HepG2 (cell line): ENCODE results near the gene ZSCAN1. TPM values are rescaled to one million over a fixed set of nuclear protein-coding genes. Genes with fewer than 3 reads are reported as not detected.

ENCODE experiments used
- ATAC-seq: fragments of 200-7000 bp; cut with Tn5 transposase; 3 replicates; pipeline ENCODE4 v1.9.1; 2020; ENCODE audit warnings: mild to moderate bottlenecking, moderate library complexity
- BruUV-seq: library from RNA; stranded (reverse); fragments of 400-500 nt; replicated peaks from 2 replicates; lab custom pipeline; 2021; lab: Mats Ljungman, UMichigan
- CTCF ChIA-PET: fragments of 300-600 bp; formaldehyde crosslinking; extraction: SDS; loops from one replicate; lab custom pipeline; 2021; ENCODE audit warnings: low total read pairs, inconsistent platforms, low intra/inter-chr PET ratio; lab: Yijun Ruan, JAX
- POLR2A ChIA-PET: fragments of 350-600 bp; sonication (Branson Sonifier 250); formaldehyde crosslinking; loops from one replicate; lab custom pipeline; 2020; ENCODE audit warnings: antibody characterized with exemption, inconsistent platforms; lab: Yijun Ruan, JAX
- DNase-seq: peaks from one replicate; pipeline ENCODE4 v3.0.0-alpha.2; 2015; ENCODE audit warnings: low spot score
- FAIRE-seq: peaks from 3 replicates; lab custom pipeline; 2011; peaks lifted over from hg19 to GRCh38; lab: Jason Lieb, UNC
- H2AFZ ChIP-seq: one replicate; pipeline ENCODE4 v1.6.1; 2011; ENCODE audit warnings: low read length, inconsistent platforms
- H3K27ac ChIP-seq: fragments of 300-600 bp; 3 replicates; pipeline ENCODE4 v1.8.0; 2011; ENCODE audit warnings: mixed run types, mild to moderate bottlenecking, mixed read lengths, low read length, inconsistent platforms; ENCODE audit not compliant: insufficient read depth; ENCODE audit errors: extremely low read length
- H3K27me3 ChIP-seq, 2 experiments: fragments of 200-600 bp in 1 of 2; 2 replicates in 1 of 2; 3 replicates in 1 of 2; pipeline versions ENCODE4 v1.6.0 to v1.8.0; 2011; ENCODE audit warnings: low read length in 2 of 2, mild to moderate bottlenecking in 2 of 2, moderate library complexity in 2 of 2, inconsistent platforms in 1 of 2; ENCODE audit not compliant: insufficient read depth in 2 of 2, control insufficient read depth in 1 of 2
- H3K36me3 ChIP-seq, 2 experiments: fragments of 200-600 bp in 1 of 2; replicated peaks in 1 of 2; 2 replicates in 1 of 2; 3 replicates in 1 of 2; pipeline versions ENCODE4 v1.5.1 to v1.8.0; 2011; ENCODE audit warnings: low read length in 2 of 2, inconsistent platforms in 1 of 2; ENCODE audit not compliant: insufficient read depth in 2 of 2, control insufficient read depth in 1 of 2
- H3K4me1 ChIP-seq: 2 replicates; pipeline ENCODE4 v1.5.1; 2012; ENCODE audit warnings: low read length, inconsistent platforms; ENCODE audit not compliant: insufficient read depth
- H3K4me2 ChIP-seq: 2 replicates; pipeline ENCODE4 v1.6.0; 2011; ENCODE audit warnings: low read depth, low read length, inconsistent platforms
- H3K4me3 ChIP-seq, 3 experiments: fragments of 200-600 bp in 1 of 3; sonication (generic), shearing (Covaris generic) in 1 of 3; replicated peaks in 1 of 3; 2 replicates each; pipeline ENCODE4 v1.5.1; 2011 to 2016; ENCODE audit warnings: low read length in 3 of 3, inconsistent platforms in 2 of 3, low read depth in 2 of 3, mild to moderate bottlenecking in 2 of 3, control low read depth in 1 of 3, mixed read lengths in 1 of 3; ENCODE audit not compliant: insufficient read depth in 1 of 3
- H3K79me2 ChIP-seq: one replicate; pipeline ENCODE4 v1.6.1; 2011; ENCODE audit warnings: low read length, inconsistent platforms; ENCODE audit not compliant: insufficient read depth
- H3K9ac ChIP-seq: 2 replicates; pipeline ENCODE4 v1.6.0; 2011; ENCODE audit warnings: mild to moderate bottlenecking, low read depth, low read length, inconsistent platforms; ENCODE audit not compliant: insufficient read depth
- H3K9me3 ChIP-seq: 2 replicates; pipeline ENCODE4 v1.5.1; 2012; ENCODE audit warnings: mild to moderate bottlenecking, low read length
- H4K20me1 ChIP-seq: 2 replicates; pipeline ENCODE4 v1.6.0; 2011; ENCODE audit warnings: inconsistent platforms, mild to moderate bottlenecking, low read length, moderate library complexity; ENCODE audit not compliant: insufficient read depth
- CEBPZ ChIP-seq: IDR thresholded peaks from 2 replicates; pipeline ENCODE4 v1.6.1; 2012; ENCODE audit warnings: low read length, improper control_type of control experiment
- HDAC2 ChIP-seq: sonication (generic); formaldehyde crosslinking; IDR thresholded peaks from 2 replicates; pipeline ENCODE4 v1.4.0; 2020; ENCODE audit warnings: missing genetic modification reagents
- KLF15 ChIP-seq: sonication (generic); formaldehyde crosslinking; IDR thresholded peaks from 2 replicates; pipeline ENCODE4 v1.8.1; 2023; ENCODE audit warnings: borderline replicate concordance, mild to moderate bottlenecking, inconsistent platforms, missing genetic modification reagents, mixed read lengths
- NFYB ChIP-seq: sonication (generic); formaldehyde crosslinking; IDR thresholded peaks from 2 replicates; pipeline ENCODE4 v1.4.0; 2020; ENCODE audit warnings: missing genetic modification reagents
- PRPF4 ChIP-seq: fragments of 200-400 bp; formaldehyde crosslinking; IDR thresholded peaks from 2 replicates; pipeline ENCODE4 v1.6.1; 2016; ENCODE audit warnings: low read length, low read depth; ENCODE audit not compliant: poor library complexity, severe bottlenecking
- ZNF180 ChIP-seq: sonication (generic); formaldehyde crosslinking; IDR thresholded peaks from 2 replicates; pipeline ENCODE4 v1.4.0; 2020; ENCODE audit warnings: low read depth, missing genetic modification reagents, borderline replicate concordance
- ZNF225 ChIP-seq: sonication (generic); formaldehyde crosslinking; IDR thresholded peaks from 2 replicates; pipeline ENCODE4 v1.4.0; 2020; ENCODE audit warnings: mild to moderate bottlenecking, missing genetic modification reagents
- ZNF329 ChIP-seq: sonication (generic); formaldehyde crosslinking; IDR thresholded peaks from 2 replicates; pipeline ENCODE4 v1.9.0; 2021; ENCODE audit warnings: low read depth, mild to moderate bottlenecking, missing genetic modification reagents
- WGBS: methylation state at CpG from one replicate; pipeline ENCODE4 v1.1.6; 2017; ENCODE audit warnings: low lambda C conversion rate; 5-methylcytosine and 5-hydroxymethylcytosine counted together
- in situ Hi-C: cut with HindIII; loops from 2 replicates; pipeline ENCODE4 v1.10.0; 2017; ENCODE audit warnings: low pct_unique_long_range_greater_than_20kb; ENCODE audit not compliant: extremely low pct_ligation_motif_present
- intact Hi-C: fragments of 100-400 bp; cut with micrococcal nuclease; formaldehyde crosslinking; loops from one replicate; pipeline ENCODE4 v1.10.0; 2022; ENCODE audit not compliant: unreplicated experiment
- polyA plus RNA-seq, 8 experiments: library from polyadenylated mRNA; depleted of rRNA in 3 of 8; stranded (reverse) in 7 of 8; unstranded in 1 of 8; fragments of >200 nt; fragmentation: Illumina TruSeq in 4 of 8; extraction: Trizol in 4 of 8; gene quantifications; 2 replicates each; pipeline versions ENCODE4 v1.2.1 to v1.2.3, GENCODE V29; 2011 to 2016; ENCODE audit warnings: low read depth in 4 of 8, missing spikeins in 1 of 8, mixed read lengths in 1 of 8; ENCODE audit not compliant: insufficient read depth in 1 of 8
- total RNA-seq, 5 experiments: library from RNA; depleted of rRNA; stranded (reverse); fragments of >200 nt; fragmentation: Illumina TruSeq; extraction: Trizol; gene quantifications; 2 replicates each; pipeline ENCODE4 v1.2.3, GENCODE V29; 2016; ENCODE audit warnings: low read depth in 1 of 5
- TF ChIP-seq, protein P1 (sequence below): sonication (generic); formaldehyde crosslinking; IDR thresholded peaks from 2 replicates; pipeline ENCODE4 v1.4.0; 2020; ENCODE audit warnings: missing genetic modification reagents, borderline replicate concordance
- TF ChIP-seq, protein P2 (sequence below): sonication (generic); formaldehyde crosslinking; IDR thresholded peaks from 2 replicates; pipeline ENCODE4 v1.5.1; 2020; ENCODE audit warnings: mild to moderate bottlenecking, moderate library complexity, missing genetic modification reagents

Gene ZSCAN1
- total and polyA plus RNA-seq, 2 of the 13 experiments (the other 11 are each of a cell fraction or from before 2014, with no cell fraction given): not detected

- ATAC-seq (no peak), FAIRE-seq (no peak), DNase-seq (no peak)
- WGBS: 26% methylated on average over 5 of the region's 8 CpGs
- BruUV-seq: no TSS peak
- Histone ChIP-seq H3K4me1 (no peaks in the 10 kb centered on the region; the same call in 1 of the 2 replicates), H3K27ac (no peak overlapping the region), H3K9ac (no peak overlapping the region), H4K20me1 (no peaks in the 10 kb centered on the region), H2AFZ (no peak overlapping the region), H3K27me3 (no peaks in the 10 kb centered on the region), H3K4me2 (no peak overlapping the region), H3K9me3 (peaks cover 56% of the 10 kb centered on the region), H3K36me3 (no peaks in the 10 kb centered on the region), H3K4me3 (no peak overlapping the region), H3K79me2 (no peaks in the 10 kb centered on the region)
- in situ Hi-C loops: no loop called here
- POLR2A ChIA-PET: no interaction called here
- TF ChIP-seq ZNF329 (CRISPR knock-in tag) (no peak), PRPF4 (no peak), CEBPZ (no peak), HDAC2 (CRISPR knock-in tag) (no peak), NFYB (CRISPR knock-in tag) (no peak), ZNF180 (no peak), ZNF225 (CRISPR knock-in tag) (no peak), KLF15 (CRISPR knock-in tag) (no peak)
- TF ChIP-seq, protein P1, sequence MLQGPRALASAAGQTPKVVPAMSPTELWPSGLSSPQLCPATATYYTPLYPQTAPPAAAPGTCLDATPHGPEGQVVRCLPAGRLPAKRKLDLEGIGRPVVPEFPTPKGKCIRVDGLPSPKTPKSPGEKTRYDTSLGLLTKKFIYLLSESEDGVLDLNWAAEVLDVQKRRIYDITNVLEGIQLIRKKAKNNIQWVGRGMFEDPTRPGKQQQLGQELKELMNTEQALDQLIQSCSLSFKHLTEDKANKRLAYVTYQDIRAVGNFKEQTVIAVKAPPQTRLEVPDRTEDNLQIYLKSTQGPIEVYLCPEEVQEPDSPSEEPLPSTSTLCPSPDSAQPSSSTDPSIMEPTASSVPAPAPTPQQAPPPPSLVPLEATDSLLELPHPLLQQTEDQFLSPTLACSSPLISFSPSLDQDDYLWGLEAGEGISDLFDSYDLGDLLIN (CRISPR knock-in tag): no peak
- TF ChIP-seq, protein P2, sequence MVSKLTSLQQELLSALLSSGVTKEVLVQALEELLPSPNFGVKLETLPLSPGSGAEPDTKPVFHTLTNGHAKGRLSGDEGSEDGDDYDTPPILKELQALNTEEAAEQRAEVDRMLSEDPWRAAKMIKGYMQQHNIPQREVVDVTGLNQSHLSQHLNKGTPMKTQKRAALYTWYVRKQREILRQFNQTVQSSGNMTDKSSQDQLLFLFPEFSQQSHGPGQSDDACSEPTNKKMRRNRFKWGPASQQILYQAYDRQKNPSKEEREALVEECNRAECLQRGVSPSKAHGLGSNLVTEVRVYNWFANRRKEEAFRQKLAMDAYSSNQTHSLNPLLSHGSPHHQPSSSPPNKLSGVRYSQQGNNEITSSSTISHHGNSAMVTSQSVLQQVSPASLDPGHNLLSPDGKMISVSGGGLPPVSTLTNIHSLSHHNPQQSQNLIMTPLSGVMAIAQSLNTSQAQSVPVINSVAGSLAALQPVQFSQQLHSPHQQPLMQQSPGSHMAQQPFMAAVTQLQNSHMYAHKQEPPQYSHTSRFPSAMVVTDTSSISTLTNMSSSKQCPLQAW (CRISPR knock-in tag): no peak
- intact Hi-C loops: no loop called here
- CTCF ChIA-PET: no interaction called here
These were observed 23.0 kb downstream of the ZSCAN1 start for GRCh38 chr19:58056861-58057260.
